Duodenal mucosa (tissue), 2 donors: Measurements from ENCODE around the gene MARVELD3.

Experiments
- H3K27ac ChIP-seq: one replicate; pipeline ENCODE4 v1.7.0; 2013; ENCODE audit warnings: low read depth, low read length
- H3K27me3 ChIP-seq, 2 donors: one replicate each; pipeline ENCODE4 v1.7.0; 2013; ENCODE audit warnings: low read length in 2 of 2, control low read depth in 1 of 2; ENCODE audit not compliant: insufficient read depth in 2 of 2, control insufficient read depth in 1 of 2
- H3K36me3 ChIP-seq, 2 donors: one replicate each; pipeline ENCODE4 v1.7.0; 2013; ENCODE audit warnings: low read length in 2 of 2, control low read depth in 1 of 2; ENCODE audit not compliant: insufficient read depth in 2 of 2, control insufficient read depth in 1 of 2
- H3K4me1 ChIP-seq, 2 donors: one replicate each; pipeline ENCODE4 v1.7.0; 2013; ENCODE audit warnings: low read length in 2 of 2, control low read depth in 1 of 2; ENCODE audit not compliant: insufficient read depth in 2 of 2, control insufficient read depth in 1 of 2
- H3K4me3 ChIP-seq, 2 donors: one replicate each; pipeline ENCODE4 v1.7.0; 2013; ENCODE audit warnings: low read length in 2 of 2, low read depth in 1 of 2
- H3K9ac ChIP-seq, 2 donors: one replicate each; pipeline ENCODE4 v1.7.0; 2013; ENCODE audit warnings: low read length in 2 of 2, low read depth in 1 of 2
- H3K9me3 ChIP-seq, 2 donors: one replicate each; pipeline ENCODE4 v1.7.0; 2013; ENCODE audit warnings: low read length in 2 of 2, control low read depth in 1 of 2; ENCODE audit not compliant: control insufficient read depth in 1 of 2

Gene MARVELD3

GRCh38 chr16:71666928-71667707, 41.1 kb downstream of the MARVELD3 start:
- Histone ChIP-seq H3K27me3 (no peaks in the 10 kb centered on the region), H3K27ac (no peak overlapping the region), H3K36me3 (peaks cover 9 to 51% of the 10 kb centered on the region in 2 donors), H3K9ac (no peak overlapping the region), H3K4me3 (no peak overlapping the region), H3K9me3 (no peaks in the 10 kb centered on the region), H3K4me1 (peaks cover 3 to 13% of the 10 kb centered on the region in 2 donors)

GRCh38 chr16:71669926-71670536, 44.0 kb downstream of the MARVELD3 start:
- Histone ChIP-seq H3K4me3 (no peak overlapping the region), H3K9ac (no peak overlapping the region), H3K36me3 (peaks cover 9 to 45% of the 10 kb centered on the region in 2 donors), H3K4me1 (peaks cover 3 to 13% of the 10 kb centered on the region in 2 donors), H3K27ac (no peak overlapping the region), H3K27me3 (no peaks in the 10 kb centered on the region), H3K9me3 (no peaks in the 10 kb centered on the region)

- Histone ChIP-seq H3K4me1 (peaks cover 3 to 13% of the 10 kb centered on the region in 2 donors), H3K9me3 (no peaks in the 10 kb centered on the region), H3K36me3 (peaks cover 9 to 45% of the 10 kb centered on the region in 2 donors), H3K27ac (no peak overlapping the region), H3K9ac (no peak overlapping the region), H3K4me3 (no peak overlapping the region), H3K27me3 (no peaks in the 10 kb centered on the region)
These were observed 44.6 kb downstream of the MARVELD3 start for GRCh38 chr16:71670537-71670936.

- H3K27me3 ChIP-seq = no peaks in the 10 kb centered on the region
- no peak overlapping the region for H3K27ac ChIP-seq
- H3K4me1 ChIP-seq = peaks cover 3 to 13% of the 10 kb centered on the region in 2 donors
- H3K36me3 ChIP-seq = peaks cover 9 to 45% of the 10 kb centered on the region in 2 donors
- no peak overlapping the region for H3K4me3 ChIP-seq
- H3K9ac ChIP-seq = no peak overlapping the region
- H3K9me3 ChIP-seq = no peaks in the 10 kb centered on the region
These were observed 45.2 kb downstream of the MARVELD3 start for GRCh38 chr16:71671165-71671564.

- H3K36me3 ChIP-seq = peaks cover 9 to 40% of the 10 kb centered on the region in 2 donors
These were observed 46.1 kb downstream of the MARVELD3 start for GRCh38 chr16:71672125-71672524.

GRCh38 chr16:71672803-71673581, 47.0 kb downstream of the MARVELD3 start:
- Histone ChIP-seq H3K27me3 (no peaks in the 10 kb centered on the region), H3K27ac (no peak overlapping the region), H3K36me3 (peaks cover 9 to 38% of the 10 kb centered on the region in 2 donors), H3K9ac (no peak overlapping the region), H3K4me1 (no peaks in the 10 kb centered on the region), H3K4me3 (no peak overlapping the region), H3K9me3 (no peaks in the 10 kb centered on the region)

More at GRCh38 chr16:71672125-71672524, 46.1 kb downstream of the MARVELD3 start:
- peaks cover 2 to 3% of the 10 kb centered on the region in 2 donors for H3K4me1 ChIP-seq
- no peaks in the 10 kb centered on the region for H3K27me3 ChIP-seq
- no peak overlapping the region for H3K9ac ChIP-seq
- no peak overlapping the region for H3K27ac ChIP-seq
- no peaks in the 10 kb centered on the region for H3K9me3 ChIP-seq
- no peak overlapping the region for H3K4me3 ChIP-seq

- Histone ChIP-seq H3K9me3 (no peaks in the 10 kb centered on the region), H3K9ac (no peak overlapping the region), H3K27ac (no peak overlapping the region), H3K4me1 (no peaks in the 10 kb centered on the region), H3K4me3 (no peak overlapping the region), H3K27me3 (no peaks in the 10 kb centered on the region), H3K36me3 (peaks cover 11 to 42% of the 10 kb centered on the region in 2 donors)
These were observed 47.6 kb downstream of the MARVELD3 start for GRCh38 chr16:71673582-71673973.

GRCh38 chr16:71674229-71674628, 48.2 kb downstream of the MARVELD3 start:
- Histone ChIP-seq H3K9ac (no peak overlapping the region), H3K9me3 (no peaks in the 10 kb centered on the region), H3K4me1 (no peaks in the 10 kb centered on the region), H3K36me3 (peaks cover 11 to 40% of the 10 kb centered on the region in 2 donors), H3K4me3 (no peak overlapping the region), H3K27ac (no peak overlapping the region), H3K27me3 (no peaks in the 10 kb centered on the region)

- Histone ChIP-seq H3K4me1 (no peaks in the 10 kb centered on the region), H3K4me3 (no peak overlapping the region), H3K9ac (no peak overlapping the region), H3K27ac (no peak overlapping the region), H3K36me3 (peaks cover 7 to 28% of the 10 kb centered on the region in 2 donors), H3K27me3 (no peaks in the 10 kb centered on the region), H3K9me3 (no peaks in the 10 kb centered on the region)
These were observed 49.4 kb downstream of the MARVELD3 start for GRCh38 chr16:71675380-71675779.

GRCh38 chr16:71676236-71676635, 50.3 kb downstream of the MARVELD3 start:
- Histone ChIP-seq H3K36me3 (peaks cover 3 to 21% of the 10 kb centered on the region in 2 donors), H3K9me3 (no peaks in the 10 kb centered on the region)

More at GRCh38 chr16:71676236-71676635, 50.3 kb downstream of the MARVELD3 start:
- Histone ChIP-seq H3K4me1 (peaks cover 0 to 4% of the 10 kb centered on the region in 2 donors), H3K9ac (no peak overlapping the region), H3K27ac (no peak overlapping the region), H3K27me3 (no peaks in the 10 kb centered on the region), H3K4me3 (no peak overlapping the region)
